OCI-M1 (cell line): ENCODE results near the gene CUTA.

Source experiments
- DNase-seq: peaks from one replicate; lab custom pipeline; 2025; lab: John Stamatoyannopoulos, UW

The CUTA gene

DNA sequence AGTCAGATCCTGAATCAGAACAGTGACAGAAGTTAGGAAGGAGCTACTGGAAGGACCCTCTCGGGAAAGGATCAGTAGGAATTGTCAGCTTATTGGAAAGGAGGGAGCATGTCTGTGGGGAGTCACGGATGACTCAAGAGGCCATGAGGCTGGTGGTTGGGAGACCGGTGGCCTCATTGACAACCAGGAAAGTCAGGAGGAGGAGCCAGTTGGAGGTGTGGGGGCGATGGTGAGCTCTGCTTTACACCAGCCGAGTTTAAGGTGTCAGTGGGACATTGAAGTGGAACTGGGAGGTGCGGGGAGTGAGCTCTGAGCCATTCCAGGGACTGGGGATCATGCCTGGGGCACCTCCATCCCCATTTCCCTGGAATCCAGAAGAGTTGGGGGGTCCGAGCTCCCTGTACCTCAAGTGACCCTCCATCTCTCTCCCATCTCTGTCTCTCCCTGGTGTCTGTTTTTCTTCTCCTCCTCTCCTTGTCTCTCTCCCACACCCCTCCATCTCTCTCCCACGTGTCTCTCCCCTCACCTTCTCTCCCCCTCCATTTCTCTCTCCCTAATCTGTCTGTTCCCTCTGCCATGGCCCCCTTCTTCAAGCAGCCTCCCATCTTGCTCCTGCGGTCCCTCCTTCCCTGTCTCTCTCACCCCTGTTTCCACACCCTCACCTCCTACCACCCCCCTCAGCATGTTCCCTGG is 22.2 kb upstream of the CUTA start:
- DNase-seq = no peak

DNA sequence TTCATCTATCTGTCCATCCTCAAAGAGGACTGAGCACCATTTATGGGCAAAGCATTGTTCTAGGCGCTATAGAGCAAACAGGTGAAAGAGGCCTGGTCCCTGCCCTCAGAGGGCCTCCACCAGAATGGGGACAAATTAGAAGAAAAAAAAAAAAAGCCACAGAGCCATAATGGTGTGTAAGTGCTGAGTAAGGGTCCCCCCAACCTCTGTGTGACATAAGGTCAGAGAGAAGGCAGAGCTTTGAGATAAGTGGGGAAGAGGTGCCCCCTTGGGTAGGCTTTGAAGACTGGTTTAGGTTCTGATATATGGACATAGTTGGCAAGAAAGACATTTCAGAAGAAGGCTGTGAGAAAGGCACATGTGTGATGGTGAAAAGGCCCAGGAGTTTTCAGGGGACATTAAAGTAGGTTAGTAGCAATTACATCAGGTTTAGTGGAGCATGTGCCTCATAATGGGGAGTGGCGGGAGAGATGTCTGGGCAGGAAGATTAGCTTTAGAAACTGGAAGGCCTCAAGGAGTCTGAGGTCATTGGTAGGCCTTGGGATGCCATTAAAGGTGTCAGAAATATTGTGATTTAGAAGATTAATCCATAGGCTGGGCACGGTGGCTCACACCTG is 21.2 kb upstream of the CUTA start:
- DNase-seq = no peak

DNA sequence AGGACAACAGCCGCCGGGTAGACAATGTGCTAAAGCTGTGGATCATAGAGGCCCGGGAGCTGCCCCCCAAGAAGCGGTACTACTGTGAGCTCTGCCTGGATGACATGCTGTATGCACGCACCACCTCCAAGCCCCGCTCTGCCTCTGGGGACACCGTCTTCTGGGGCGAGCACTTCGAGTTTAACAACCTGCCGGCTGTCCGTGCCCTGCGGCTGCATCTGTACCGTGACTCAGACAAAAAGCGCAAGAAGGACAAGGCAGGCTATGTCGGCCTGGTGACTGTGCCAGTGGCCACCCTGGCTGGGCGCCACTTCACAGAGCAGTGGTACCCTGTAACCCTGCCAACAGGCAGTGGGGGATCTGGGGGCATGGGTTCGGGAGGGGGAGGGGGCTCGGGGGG is 19.8 kb upstream of the CUTA start:
- no peak for DNase-seq

DNA sequence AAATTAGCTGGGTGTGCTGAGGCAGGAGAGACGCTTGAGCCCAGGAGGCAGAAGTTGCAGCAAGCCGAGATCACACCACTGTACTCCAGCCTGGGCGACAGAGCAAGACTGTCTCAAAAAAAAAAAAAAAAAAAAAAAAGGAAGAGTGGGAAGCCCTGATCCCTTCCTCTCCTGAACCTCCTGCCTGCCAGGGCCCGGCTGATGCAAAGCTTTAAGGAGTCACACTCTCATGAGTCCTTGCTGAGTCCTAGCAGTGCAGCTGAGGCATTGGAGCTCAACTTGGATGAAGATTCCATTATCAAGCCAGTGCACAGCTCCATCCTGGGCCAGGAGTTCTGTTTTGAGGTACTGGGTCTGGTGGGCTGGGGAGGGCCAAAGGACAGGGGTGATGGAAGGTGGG is 17.1 kb upstream of the CUTA start:
- DNase-seq = no peak

DNA sequence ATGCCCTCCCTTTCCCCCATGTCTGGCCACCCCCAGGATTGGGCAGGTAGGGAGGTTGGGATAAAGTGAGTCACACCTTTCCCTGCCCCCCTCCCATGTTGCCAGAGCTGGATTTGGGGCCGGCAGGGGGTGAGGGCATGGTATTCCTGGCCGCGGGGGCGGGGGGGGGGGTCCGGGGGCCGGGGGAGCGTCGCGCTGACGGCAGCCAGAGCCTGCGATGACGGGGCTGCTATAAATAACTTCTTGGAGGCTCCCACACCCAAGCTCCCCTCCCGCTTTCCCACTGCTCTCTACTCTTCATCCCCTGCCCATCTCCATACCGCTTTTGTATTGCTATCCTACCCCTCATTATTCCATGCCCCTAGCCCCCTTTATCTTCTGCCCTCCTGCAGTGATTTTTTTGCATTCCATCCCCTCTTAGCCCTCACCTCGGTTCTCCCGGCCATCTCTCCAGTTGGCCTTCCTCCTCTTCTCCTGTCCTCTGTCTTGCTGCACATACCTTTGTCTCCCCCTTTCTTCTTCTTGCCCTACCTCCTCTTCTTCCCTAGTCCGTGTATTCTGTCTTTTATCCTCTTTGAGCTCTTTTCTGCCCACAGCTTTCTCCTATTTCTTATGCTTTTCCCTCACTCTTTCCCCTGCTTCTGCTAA is 15.8 kb upstream of the CUTA start:
- no peak for DNase-seq

DNA sequence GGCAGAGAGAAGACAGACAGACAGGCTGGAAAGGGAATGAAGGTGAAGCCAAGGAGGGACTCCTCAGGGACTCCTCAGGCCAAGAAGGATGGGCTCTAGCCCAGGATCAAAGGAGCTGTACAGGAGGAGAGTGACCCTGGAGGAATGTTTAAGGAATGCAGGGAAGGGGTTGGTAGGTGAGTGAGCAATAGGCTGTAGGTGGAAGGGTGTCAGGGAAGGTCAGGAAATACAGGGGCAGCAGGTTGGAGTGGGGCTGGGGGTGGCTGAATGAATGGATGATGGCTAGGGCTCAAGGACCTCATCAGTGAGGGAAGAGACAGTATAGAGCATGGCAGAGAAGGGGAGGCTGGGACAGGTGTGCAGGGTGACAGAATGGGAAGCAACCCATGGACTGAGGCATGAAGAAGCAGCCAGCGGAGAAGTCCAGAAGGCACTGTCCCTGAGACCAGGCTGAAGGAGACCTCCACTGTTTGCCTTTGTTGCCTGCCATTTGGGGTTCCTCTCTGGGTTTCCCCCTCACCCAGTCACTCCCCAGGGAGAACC is 15.2 kb upstream of the CUTA start:
- no peak for DNase-seq

DNA sequence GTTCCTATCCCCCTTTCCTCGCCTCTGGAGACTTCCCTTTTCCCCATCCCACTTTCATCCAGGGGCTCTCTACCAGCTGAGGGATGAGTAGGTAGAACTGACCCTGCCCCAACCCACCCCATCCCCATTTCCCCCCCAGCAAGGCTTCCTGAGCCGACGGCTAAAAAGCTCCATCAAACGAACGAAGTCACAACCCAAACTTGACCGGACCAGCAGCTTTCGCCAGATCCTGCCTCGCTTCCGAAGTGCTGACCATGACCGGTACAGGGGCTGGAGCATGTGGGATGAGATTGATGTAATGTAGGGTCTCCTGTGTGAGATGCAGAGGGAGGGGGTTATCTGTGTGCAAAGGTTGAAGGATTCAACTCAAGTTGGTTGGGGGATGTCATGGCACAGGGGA is 14.6 kb upstream of the CUTA start:
- no peak for DNase-seq

DNA sequence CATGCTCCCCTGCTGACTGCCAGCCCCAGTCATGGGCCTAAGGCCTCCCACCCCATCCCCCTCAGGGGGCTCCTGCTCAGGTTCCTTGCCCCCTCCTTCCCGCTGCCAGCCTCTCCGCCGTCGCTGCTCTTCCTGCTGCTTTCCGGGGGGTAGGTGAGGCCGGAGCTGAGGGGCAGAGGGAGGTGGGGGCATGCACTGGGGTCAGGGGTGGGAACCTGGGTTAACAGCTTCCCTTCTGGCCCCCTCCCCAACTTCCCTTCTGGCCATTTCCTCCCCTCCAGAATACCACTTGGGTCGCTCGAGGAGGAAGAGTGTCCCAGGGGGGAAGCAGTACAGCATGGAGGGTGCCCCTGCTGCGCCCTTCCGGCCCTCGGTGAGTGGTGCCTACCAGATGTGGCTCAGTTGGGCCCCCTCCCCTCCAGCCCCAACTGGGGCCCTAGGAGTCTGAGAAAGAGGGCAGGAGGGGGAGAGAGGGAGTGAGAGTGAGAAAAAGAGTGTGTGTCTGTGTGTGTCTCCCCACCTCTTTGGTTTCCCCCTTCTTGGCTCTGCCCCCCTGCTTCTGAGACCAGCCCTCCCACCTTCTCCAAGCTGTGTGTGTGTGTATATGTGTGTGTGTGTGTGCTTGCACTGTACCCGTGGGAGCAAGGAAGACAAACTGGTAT is 14.1 kb upstream of the CUTA start:
- no peak for DNase-seq

DNA sequence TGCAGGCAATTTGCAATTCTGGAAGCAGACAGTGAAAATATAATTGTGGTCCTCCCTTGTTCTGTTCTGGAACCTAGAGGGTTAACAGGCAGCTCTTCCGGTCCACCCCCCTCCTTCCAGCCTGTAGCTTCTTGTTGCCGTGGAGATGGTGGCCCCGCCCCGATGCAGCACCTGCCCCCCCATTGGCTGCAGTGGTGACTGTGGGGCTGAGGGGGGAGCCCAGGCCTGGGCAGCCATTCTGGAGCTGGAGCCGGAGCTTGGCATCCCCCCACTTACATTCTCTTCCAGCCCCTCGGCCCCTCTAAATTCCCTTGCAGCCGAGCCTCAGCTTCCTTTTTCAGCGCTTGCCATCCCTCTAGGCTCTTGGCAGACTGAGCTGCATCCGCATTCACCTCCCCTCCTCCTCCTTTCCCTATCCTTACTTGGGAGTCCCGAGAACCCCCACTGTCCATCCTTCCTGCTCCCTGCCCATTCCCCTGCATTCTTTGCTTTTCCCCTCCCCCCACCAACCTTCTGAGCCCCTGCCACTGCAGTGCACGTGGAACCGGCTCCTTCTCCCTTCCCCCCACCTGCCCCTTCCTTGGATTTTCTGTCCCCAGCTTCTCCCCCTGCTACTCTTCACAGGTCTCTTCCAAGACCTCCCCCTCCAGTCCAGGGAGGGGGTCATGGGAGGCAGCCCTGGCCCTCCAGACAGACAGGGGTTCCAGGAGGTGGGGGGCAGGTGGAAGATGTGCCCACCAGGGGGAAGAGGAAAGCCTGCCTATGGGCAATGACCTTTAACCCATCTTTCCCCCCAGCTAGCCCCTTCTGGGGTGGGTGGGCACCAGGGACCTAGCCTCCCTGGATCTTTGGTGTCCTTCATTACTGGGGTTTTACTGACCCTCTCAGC is 13.3 kb upstream of the CUTA start:
- peak; percentile 45 for DNase-seq

DNA sequence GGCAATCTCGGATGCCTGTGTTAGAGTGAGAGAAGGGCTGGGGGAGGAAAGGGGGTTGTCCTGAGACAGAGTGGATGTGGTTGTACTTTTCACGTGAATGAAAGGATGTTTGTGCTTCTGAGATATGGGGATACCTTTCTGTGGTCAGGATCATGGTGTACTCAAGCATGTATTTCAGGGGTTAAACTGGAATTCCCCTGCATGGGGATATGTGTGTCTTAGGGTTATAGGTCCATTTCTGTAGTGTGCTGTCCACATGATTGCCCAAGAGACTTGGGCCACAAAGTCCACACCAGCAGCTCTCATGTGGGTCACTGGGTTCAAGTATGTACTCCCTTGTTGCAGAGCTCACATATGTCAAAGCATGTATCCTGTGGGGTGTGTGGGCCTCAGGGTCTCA is 12.4 kb upstream of the CUTA start:
- no peak for DNase-seq

DNA sequence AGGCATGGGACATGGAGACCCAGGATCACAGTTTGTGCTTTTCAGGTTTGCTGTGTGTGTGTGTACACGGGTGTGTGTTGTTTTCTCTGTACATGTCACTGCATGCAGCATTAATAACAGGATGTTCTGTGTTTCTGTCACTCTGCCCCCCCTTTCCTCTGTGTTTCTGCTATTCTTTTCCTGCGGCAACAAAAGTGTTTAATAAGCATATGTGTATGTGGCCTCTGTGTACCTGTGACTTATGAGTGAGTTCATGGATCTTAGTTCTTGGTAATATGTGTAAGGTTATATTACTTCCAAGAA is 11.8 kb upstream of the CUTA start:
- DNase-seq = no peak

DNA sequence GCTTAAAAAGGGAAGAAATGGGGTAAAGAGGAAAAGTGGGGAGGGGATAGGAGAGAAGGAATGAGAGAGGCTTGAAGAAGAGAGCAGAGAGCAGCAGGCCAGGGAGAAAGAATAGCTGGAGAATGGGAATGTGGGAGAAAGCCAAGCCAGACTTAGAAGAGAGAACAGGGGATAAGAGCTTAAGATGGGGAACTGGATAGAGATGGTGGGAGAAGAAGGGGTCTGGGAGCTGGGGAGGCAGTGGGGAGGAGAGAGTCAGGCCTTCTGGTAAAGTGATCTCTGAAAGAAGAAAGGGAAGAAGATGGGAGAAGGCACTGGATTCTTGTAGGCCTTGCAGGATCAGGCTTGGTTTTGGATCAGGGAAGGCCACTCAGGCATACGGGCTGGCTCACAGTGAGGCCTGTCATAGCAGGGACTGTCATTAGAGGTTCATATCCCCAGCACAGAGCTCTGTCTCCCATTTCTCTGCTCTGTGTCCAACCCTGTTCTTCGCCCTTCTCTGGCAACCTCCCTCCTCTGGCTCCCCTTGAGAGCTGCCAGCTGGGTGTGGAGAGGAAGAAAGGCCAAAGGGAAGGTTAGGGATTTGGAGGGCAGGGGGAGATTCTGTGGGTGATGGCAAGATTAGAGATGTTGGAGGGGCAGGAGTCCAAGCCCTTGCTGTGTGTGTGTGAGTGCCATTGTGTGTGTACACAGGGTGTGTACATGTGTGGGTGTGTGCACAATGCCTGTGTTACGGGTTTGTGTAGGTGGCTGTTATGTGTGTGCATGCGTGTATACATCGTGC is 11.3 kb upstream of the CUTA start:
- DNase-seq = no peak

DNA sequence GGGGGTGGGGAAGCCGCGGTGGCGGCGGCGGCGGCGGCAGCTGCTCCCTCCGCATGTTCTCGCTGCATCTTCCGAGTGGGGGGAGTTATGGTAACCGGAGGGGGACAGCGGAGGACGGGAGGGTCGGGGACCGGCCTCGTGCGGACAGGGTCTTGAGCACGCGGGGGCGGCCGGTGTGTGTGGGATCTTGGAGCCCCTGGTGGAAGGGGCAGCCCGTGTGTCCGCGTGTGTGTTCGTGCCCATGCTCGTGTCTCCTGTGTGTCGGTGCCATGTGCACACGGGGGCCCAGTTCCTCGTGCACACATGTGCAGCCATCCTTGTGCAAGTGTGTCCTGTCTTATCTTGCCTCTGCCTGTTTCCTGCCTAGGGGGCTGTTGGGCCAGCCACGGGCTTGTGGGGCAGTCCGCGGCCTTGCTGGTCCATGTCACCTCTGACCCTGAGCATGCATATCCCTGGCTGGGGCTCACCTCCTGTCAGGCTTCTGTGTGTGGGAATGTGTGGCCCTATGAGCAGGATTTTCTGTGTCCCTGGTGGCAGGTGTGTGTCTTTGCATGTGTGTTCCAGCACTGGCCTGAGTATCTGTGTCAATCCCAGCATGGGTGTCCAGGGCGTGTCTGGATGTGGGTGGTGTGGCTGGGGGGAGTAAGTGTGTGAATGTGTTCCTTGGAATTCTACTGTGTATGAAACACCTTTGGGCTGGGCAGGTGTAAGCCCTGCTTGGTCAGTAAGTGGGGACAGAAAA is 10.5 kb upstream of the CUTA start:
- peak; percentile 73 for DNase-seq

DNA sequence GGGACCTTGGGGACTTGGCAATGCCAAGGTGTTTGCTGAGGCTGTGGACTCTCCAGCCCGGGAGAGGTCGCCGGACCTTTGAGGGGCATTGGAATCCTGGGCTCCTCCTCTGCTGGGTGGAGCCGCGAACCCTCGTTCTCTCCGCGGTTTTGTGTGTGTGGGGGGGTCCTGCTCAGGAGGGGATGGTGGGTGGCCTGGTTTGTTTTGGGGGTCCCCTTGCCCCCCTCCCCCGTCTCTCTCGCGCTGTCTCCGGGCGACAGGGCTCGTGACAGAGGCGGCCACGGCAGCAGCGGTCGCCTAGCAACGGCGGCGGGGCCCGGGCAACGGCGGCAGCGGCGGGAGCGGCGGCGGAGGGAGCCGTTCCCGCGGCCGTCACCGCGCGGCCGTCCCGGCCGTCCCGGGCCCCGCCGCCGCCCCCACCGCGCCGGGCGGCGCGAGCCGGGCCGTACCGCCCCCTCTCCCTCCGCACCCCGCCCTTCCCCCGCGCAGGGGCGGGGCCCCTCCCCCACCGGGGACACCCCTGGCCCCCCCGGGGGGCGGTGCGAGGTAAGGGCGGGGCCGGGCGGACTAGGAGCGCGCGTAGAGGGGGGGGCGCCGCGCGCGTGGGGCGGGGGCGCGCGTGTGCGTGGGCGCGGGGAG is 9.8 kb upstream of the CUTA start:
- DNase-seq = peak; percentile 67

DNA sequence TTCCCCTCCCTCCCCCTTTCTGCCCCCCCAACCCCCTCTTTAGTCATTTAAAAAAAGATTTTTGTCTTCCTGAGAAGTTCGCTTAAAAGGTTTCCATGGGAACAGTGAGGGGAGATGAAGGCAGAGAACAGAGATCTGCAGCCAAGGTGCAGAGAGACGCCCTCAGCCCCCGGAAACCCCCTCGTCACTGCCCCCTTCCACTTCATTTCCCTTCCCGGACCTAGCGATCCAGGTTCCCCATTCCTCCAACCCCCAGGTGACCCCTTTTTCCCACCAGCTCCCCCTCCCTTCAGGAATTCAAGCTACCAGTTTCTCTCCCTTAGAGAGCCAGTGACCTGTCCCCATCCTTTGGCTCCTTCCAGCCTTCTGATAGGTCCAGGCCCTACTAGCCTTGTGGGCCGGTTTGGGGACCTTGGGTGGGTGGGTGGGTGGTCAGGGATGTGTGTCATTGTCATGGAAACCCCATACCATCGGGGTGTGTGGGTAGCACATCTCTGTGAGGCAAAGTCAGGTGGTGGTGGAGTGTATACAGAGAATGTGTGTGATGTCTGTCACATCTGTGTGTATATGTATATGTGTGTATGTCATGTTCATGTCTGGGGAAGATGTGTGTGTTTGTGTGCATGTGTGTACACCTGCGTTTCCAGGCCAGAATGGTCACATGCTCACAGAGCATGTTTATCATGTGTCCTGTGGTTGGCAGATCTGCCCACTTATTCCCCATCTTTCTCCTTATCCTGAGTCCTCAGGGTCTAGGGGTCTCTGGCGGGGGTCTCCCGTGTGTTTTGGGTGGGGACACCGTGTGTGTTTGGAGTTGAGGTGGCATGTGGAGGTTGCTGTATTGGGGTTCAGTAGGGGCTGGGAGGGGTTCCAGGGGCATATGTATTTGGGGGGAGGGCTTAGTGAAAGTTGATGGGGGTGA is 8.9 kb upstream of the CUTA start:
- no peak for DNase-seq

DNA sequence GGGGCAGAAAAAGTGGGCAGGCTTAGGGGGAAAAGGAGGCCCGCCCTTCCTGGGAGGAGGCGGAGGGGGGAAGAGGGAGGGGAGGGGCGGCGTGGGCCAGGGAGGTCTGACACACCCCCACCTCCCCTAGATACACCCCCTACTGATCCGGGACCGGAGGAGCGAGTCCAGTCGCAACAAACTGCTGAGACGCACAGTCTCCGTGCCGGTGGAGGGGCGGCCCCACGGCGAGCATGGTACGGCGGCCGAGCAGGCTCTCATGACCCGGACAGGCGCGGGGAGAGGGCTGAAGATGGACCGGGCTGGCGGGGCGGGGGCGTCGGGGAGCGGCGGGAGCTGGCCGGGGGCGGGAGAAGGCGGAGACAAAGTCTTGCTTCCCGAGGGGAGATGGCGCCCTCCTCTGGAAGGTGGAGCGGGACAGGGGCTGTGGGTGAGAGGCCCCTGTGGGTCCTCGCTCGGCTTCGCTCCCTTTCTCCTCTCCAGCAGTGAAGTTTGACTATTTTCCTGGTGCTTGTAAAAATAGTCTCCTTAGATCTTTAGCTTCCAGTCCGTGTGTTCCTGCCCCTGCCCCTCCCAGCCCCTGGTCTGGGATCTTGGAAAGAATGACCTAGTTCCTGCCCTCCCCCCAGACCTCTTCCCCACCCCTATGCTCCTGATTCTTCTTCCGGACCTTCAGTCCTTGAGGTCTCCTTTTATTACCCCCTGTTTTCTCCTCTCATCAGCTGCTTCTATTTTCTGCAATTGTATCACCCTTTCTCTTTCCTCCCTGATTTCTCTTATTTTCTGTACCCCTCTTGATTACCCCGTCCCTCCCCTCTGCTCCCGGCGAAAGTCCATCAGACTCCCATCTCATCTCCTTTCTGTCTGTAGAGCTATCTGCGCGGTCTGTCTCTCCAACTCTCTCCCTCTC is 8.0 kb upstream of the CUTA start:
- peak; percentile 96 for DNase-seq

DNA sequence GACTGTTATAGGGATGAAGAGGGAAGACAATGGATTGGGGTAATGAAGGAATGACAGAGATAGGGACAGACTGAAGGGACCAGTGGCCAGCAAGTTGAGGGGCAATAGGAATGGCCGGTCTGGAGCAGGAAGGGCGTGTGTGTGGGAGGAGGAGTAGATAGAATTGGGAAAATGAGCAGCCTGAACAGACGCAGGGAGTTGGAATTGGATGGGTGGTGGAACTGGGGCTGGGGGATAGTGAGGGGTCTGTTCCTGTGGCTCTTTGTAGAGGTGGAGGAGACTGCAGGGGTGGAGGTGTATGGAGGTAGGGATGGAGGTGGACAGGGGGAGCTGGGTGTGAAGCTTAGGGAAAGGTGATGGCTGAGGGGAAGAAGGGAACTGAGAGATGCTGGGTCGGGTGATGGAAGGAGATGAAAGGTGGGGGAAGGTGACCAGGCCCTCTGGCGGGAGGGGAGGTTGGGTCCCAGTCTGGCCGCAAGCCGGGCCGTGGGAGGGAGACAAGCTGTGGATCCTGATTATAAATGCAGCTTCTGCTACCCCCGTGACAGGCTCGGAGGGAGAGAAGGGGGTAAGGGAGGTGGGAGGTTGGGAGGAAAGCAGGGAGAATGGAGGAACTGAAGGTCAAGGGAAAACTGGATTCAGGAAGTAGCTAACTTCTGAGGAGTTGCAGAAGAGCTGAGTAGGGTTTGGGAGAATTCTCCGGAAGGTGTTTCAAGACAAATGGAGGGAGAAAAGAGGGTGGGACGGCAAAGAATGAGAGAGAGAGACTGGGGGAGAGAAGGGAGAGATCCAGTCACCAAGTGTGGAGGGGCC is 7.2 kb upstream of the CUTA start:
- peak; percentile 85 for DNase-seq
